Measurements from ENCODE around the gene CTBS. TPM values are rescaled to one million over a fixed set of nuclear protein-coding genes. Genes with fewer than 3 reads are reported as not detected.

Gene CTBS, protein sequence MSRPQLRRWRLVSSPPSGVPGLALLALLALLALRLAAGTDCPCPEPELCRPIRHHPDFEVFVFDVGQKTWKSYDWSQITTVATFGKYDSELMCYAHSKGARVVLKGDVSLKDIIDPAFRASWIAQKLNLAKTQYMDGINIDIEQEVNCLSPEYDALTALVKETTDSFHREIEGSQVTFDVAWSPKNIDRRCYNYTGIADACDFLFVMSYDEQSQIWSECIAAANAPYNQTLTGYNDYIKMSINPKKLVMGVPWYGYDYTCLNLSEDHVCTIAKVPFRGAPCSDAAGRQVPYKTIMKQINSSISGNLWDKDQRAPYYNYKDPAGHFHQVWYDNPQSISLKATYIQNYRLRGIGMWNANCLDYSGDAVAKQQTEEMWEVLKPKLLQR
- total RNA-seq: 10 to 100 TPM; 15.1 to 16.9 (median 15.5) TPM

DNA sequence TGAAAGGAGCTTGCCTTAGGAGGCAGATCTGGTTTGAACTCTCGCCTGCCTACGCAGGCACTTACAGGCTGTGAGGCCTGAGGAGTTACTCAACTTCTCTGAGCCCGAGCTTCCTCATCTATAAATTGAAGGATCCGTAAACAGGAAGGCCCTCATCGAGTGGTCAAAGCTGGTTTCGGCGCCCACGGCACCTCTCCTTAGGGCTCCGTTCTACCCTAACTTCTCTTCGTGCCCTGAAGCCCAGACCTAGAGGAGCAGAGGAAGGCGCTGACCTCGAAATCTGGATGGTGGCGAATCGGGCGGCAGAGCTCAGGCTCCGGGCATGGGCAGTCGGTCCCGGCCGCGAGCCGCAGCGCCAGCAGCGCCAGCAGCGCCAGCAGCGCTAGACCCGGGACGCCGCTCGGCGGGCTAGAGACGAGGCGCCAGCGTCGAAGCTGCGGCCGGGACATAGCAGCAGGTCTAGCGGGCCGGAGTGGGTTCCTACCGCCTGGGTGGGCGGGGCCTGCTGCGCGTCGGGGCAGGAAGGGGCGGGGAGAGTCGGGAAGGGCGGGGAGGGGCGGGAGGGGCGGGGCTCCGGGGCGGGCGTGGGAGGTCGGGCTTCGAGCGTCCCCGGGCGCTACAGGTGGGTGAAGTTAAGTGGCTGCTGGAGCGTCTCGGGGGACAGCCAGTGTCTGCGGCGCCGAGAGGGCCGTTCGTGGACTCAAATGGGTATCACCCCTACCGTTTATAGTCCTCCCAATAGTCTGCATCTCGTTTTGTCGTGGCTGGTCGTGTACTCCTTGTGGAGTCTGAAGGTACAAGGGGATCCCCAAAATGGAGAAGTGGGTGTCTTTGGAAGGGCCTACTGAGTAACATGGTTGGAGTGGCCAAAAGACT is at the start of gene CTBS:
CTBS (minus strand) TSS at position 474 of the 876 bp plus-strand sequence; CDS start at position 449, 25 bp downstream.
- WGBS, 2 donors: 0 to 1% methylated on average over 17 to 40 of the region's 67 CpGs
- TF ChIP-seq POLR2A (IDR thresholded peaks at IDR 0.05): no peak
- TF ChIP-seq, protein P1, sequence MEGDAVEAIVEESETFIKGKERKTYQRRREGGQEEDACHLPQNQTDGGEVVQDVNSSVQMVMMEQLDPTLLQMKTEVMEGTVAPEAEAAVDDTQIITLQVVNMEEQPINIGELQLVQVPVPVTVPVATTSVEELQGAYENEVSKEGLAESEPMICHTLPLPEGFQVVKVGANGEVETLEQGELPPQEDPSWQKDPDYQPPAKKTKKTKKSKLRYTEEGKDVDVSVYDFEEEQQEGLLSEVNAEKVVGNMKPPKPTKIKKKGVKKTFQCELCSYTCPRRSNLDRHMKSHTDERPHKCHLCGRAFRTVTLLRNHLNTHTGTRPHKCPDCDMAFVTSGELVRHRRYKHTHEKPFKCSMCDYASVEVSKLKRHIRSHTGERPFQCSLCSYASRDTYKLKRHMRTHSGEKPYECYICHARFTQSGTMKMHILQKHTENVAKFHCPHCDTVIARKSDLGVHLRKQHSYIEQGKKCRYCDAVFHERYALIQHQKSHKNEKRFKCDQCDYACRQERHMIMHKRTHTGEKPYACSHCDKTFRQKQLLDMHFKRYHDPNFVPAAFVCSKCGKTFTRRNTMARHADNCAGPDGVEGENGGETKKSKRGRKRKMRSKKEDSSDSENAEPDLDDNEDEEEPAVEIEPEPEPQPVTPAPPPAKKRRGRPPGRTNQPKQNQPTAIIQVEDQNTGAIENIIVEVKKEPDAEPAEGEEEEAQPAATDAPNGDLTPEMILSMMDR (IDR thresholded peaks at IDR 0.05): no peak
- peak; percentile 72 to 96 for DNase-seq (ENCODE audit: low spot score in 2 of 2)
- H3K4me3 ChIP-seq (ENCODE audit: low read depth, poor library complexity, severe bottlenecking): peak within 1 kb of the TSS; percentile 77
- intact Hi-C loops (cut with DNase I; ENCODE audit: low total_unique reads): loop anchor here (5.0 kb wide), 1 partner anchor 778 kb away; no protein-coding TSS in a partner anchor

DNA sequence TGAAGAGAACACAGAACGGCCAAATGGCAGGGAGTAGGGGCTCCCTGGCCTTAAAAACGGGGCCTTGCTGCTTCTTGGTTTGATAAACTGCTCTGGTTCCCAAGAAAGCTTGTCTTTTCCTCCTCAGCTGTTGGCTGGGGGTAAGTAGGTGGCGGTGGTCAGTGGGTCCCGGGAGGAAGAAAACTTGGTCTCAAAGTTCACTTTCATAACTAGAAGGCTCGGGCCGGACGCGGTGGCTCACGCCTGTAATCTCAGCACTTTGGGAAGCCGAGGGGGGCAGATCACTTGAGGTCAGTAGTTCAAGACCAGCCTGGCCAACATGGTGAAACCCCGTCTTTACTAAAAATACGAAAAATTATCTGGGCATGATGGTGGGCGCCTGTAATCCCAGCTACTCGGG is 47.3 kb upstream of the CTBS start:
- intact Hi-C loops (cut with DNase I; ENCODE audit: low total_unique reads): loop anchor here (5.0 kb wide), 1 partner anchor 316 kb away; no protein-coding TSS in a partner anchor
- H3K4me3 ChIP-seq (ENCODE audit: low read depth, poor library complexity, severe bottlenecking): no peak overlapping the region
- no peak for DNase-seq (ENCODE audit: low spot score in 2 of 2)
- WGBS, 2 donors: 89% methylated on average over 14 of the region's 14 CpGs
- TF ChIP-seq, protein P1 (IDR thresholded peaks at IDR 0.05): no peak
- TF ChIP-seq POLR2A (IDR thresholded peaks at IDR 0.05): no peak

DNA sequence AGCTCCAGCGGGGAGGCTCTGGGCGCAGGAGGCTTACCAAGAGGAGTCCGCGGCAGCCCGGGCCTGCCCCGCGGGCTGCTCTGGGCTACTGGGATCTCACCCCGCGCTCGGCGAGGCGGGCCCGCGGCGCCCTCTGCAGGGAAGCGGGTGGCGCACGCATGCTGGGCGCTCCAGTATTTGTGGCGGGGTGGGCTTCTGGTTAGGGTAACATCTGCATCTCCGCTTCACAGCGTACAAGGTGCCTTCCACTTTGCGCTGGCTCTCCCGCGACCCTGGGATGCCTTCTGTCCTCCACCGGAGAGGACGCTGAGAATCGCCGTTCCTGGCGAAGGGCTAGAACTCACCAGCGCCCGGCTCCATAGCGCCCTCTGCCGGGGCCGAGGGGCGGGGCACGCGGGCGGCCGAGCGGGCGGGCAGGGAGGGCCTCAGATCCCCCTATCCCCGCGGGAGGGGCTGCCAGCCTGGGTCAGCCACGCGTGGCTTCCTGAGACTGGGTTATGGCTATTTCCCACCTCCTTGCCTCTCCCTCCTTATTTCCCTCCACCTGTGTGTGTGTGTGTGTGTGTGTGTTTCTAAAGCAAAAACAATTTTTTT is 46.6 kb upstream of the CTBS start:
- intact Hi-C loops (cut with DNase I; ENCODE audit: low total_unique reads): loop anchor here (5.0 kb wide), 1 partner anchor 316 kb away; no protein-coding TSS in a partner anchor
- 0% methylated on average over 23 to 30 of the region's 46 CpGs for WGBS, 2 donors
- peak overlapping the region; percentile 37 for H3K4me3 ChIP-seq (ENCODE audit: low read depth, poor library complexity, severe bottlenecking)
- TF ChIP-seq POLR2A (IDR thresholded peaks at IDR 0.05): no peak
- TF ChIP-seq, protein P1 (IDR thresholded peaks at IDR 0.05): peak in 1 of 3 donors; percentile 66
- DNase-seq (ENCODE audit: low spot score in 2 of 2): peak; percentile 47 to 93

DNA sequence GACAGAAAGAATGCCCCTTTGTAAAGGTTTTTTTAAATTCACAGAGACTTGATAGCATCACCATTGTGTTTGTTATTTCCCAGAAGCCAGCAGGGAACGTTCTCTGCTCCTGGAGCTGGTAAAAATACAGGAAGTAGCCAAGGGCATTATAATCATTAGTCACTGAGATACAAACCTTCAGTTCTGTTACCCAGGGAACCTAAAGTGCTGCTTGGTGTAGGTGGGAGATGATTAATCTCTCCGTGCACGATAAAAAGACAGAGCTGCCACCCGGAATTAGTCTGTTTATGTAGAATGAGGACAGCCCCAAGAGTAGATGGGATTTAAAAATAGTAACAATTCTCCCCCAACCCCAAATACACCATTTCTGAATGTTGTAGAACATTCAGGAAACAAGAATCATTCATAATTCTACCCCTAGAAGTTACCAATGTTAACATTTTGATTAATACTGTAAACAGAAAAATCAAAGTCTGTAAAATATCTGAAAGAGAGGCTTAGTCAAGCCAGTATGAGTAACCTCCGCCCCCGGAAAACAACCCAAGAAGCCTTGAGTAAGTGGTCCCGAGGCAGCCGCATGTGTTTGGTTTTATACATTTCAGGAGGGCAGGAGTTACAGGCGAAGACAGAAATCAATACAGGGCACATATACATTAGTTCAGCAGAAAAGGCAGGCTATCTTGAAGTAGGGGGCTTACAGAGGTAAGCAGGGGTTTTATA is 45.3 kb upstream of the CTBS start:
- no peak for TF ChIP-seq POLR2A (IDR thresholded peaks at IDR 0.05)
- TF ChIP-seq, protein P1 (IDR thresholded peaks at IDR 0.05): no peak
- H3K4me3 ChIP-seq (ENCODE audit: low read depth, poor library complexity, severe bottlenecking): no peak overlapping the region
- intact Hi-C loops (cut with DNase I; ENCODE audit: low total_unique reads): loop anchor here (5.0 kb wide), 1 partner anchor 318 kb away; no protein-coding TSS in a partner anchor
- WGBS, 2 donors: 43 to 55% methylated on average over 9 of the region's 9 CpGs
- no peak for DNase-seq (ENCODE audit: low spot score in 2 of 2)

DNA sequence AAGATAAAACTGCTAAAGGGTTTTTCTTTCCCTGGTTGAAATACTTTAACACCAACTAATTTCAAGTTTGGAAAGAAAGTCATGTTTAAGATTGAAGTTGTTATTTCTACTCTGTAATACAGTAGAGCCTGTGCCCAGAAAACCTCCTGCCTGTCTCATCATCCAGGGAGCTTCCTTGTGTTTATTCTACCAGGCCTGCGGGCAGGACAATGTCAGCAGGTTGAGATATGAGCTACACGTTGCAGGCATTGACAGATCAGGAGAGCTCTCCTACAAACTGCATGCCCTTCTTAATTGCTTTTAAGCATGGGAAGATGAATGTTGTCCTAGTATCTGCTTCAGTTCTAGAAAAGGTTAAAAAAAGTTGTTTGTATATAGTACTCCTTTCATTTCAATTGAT is 43.1 kb upstream of the CTBS start:
- no peak for DNase-seq (ENCODE audit: low spot score in 2 of 2)
- TF ChIP-seq, protein P1 (IDR thresholded peaks at IDR 0.05): no peak
- no peak for TF ChIP-seq POLR2A (IDR thresholded peaks at IDR 0.05)
- 39 to 53% methylated on average over 2 of the region's 2 CpGs for WGBS, 2 donors
- intact Hi-C loops (cut with DNase I; ENCODE audit: low total_unique reads): no loop called here
- H3K4me3 ChIP-seq (ENCODE audit: low read depth, poor library complexity, severe bottlenecking): no peak overlapping the region
